ENCODE results near the gene ARHGAP28.

The ARHGAP28 gene

GRCh38 chr18:6951336-6952090 lies 222.0 kb downstream of the ARHGAP28 start:
- H3K27me3 ChIP-seq: no peaks in the 10 kb centered on the region
- H3K4me3 ChIP-seq: no peak overlapping the region
- H3K9ac ChIP-seq: no peak overlapping the region
- H3K4me1 ChIP-seq: peaks cover 13% of the 10 kb centered on the region
- H3K4me2 ChIP-seq: no peak overlapping the region
- no peak overlapping the region for H3K27ac ChIP-seq
- no peaks in the 10 kb centered on the region for H3K9me3 ChIP-seq
- H3K36me3 ChIP-seq: no peaks in the 10 kb centered on the region
- TF ChIP-seq Cebpa-rat (IDR thresholded peaks at IDR 0.05): no peak
- H4K20me1 ChIP-seq: no peaks in the 10 kb centered on the region

DNA sequence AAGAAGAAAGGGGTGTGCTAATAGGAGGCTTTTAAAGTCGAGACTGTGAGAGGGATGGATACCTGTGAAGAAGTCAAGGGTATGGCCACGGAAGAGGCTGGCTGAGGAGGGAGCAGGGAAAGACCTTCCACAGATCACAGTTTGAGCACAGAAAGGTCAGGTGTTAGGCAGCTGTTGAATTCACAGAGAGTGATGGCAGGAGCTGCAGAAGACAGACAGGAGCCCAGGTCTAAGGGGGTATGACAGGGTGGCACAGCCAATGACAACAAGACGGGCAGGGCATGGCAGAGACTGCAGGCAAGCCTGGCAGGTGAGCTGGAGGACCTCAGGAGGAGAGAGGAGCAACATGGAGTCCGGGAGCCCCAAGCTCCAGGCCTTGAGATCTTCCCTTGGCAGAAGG lies 225.0 kb downstream of the ARHGAP28 start:
- Histone ChIP-seq H3K9me3 (no peaks in the 10 kb centered on the region), H3K9ac (no peak overlapping the region), H3K4me2 (peak overlapping the region; percentile 52), H3K36me3 (no peaks in the 10 kb centered on the region), H3K27me3 (no peaks in the 10 kb centered on the region), H4K20me1 (no peaks in the 10 kb centered on the region), H3K27ac (no peak overlapping the region), H3K4me3 (no peak overlapping the region), H3K4me1 (peaks cover 13% of the 10 kb centered on the region)
- TF ChIP-seq Cebpa-rat (IDR thresholded peaks at IDR 0.05): no peak

DNA sequence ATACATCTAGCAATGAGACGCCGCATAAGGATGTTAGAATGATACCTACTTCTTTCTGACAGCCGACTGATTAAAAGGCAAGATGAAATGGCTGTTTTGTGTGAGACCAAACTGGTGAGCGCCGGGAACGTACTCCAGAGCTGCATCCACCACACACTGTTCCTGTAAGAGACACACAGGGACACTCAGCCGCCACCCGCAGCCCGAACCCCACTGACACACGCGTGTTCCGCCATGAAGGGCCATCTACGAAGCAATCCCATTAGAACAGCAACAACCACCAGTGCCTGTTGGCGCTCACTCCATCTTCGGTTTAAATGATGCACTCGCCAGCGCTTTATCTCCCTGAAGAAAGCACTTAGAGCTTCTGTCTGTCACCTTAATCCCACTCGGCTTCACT lies 225.8 kb downstream of the ARHGAP28 start:
- H3K4me3 ChIP-seq: no peak overlapping the region
- peak overlapping the region; percentile 52 for H3K4me2 ChIP-seq
- H3K36me3 ChIP-seq: no peaks in the 10 kb centered on the region
- H3K27ac ChIP-seq: no peak overlapping the region
- no peak overlapping the region for H3K9ac ChIP-seq
- H4K20me1 ChIP-seq: no peaks in the 10 kb centered on the region
- H3K4me1 ChIP-seq: peaks cover 13% of the 10 kb centered on the region
- H3K9me3 ChIP-seq: no peaks in the 10 kb centered on the region
- H3K27me3 ChIP-seq: no peaks in the 10 kb centered on the region
- no peak for TF ChIP-seq Cebpa-rat (IDR thresholded peaks at IDR 0.05)

- Histone ChIP-seq H3K4me1 (peaks cover 13% of the 10 kb centered on the region), H3K4me3 (no peak overlapping the region), H4K20me1 (no peaks in the 10 kb centered on the region), H3K9ac (no peak overlapping the region), H3K27me3 (no peaks in the 10 kb centered on the region), H3K27ac (no peak overlapping the region), H3K36me3 (no peaks in the 10 kb centered on the region), H3K4me2 (no peak overlapping the region), H3K9me3 (no peaks in the 10 kb centered on the region)
- TF ChIP-seq Cebpa-rat (IDR thresholded peaks at IDR 0.05): no peak
Observed at GRCh38 chr18:6956495-6956894, 227.0 kb downstream of the ARHGAP28 start.

- Histone ChIP-seq H3K27me3 (no peaks in the 10 kb centered on the region), H3K4me2 (no peak overlapping the region), H3K36me3 (no peaks in the 10 kb centered on the region), H3K9ac (no peak overlapping the region), H3K27ac (no peak overlapping the region), H3K9me3 (no peaks in the 10 kb centered on the region), H4K20me1 (no peaks in the 10 kb centered on the region), H3K4me3 (no peak overlapping the region), H3K4me1 (peaks cover 13% of the 10 kb centered on the region)
- no peak for TF ChIP-seq Cebpa-rat (IDR thresholded peaks at IDR 0.05)
Observed at GRCh38 chr18:6956999-6957398, 227.5 kb downstream of the ARHGAP28 start.

GRCh38 chr18:6959110-6959509 lies 229.6 kb downstream of the ARHGAP28 start:
- Histone ChIP-seq H3K4me1 (peaks cover 13% of the 10 kb centered on the region), H3K9me3 (no peaks in the 10 kb centered on the region), H3K27ac (no peak overlapping the region), H3K27me3 (no peaks in the 10 kb centered on the region), H3K9ac (no peak overlapping the region), H3K4me2 (no peak overlapping the region), H3K36me3 (no peaks in the 10 kb centered on the region), H3K4me3 (no peak overlapping the region), H4K20me1 (no peaks in the 10 kb centered on the region)
- TF ChIP-seq Cebpa-rat (IDR thresholded peaks at IDR 0.05): no peak

DNA sequence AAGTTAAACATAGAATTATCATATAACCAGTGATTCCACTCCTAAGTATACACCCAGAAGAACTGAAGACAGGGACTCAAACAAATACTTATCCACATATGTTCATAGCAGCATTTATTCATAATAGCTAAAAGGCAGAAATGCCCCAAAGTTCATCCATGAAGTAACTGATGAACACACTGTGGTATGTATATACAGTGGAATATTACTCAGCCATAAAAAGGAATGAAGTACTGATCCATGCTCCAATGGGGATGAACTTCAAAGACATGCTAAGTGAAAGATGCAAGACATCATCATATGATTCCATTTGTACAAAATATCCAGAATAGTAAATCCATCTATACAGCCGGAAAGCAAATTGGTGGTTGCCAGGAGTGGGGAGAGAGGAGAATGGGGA lies 230.6 kb downstream of the ARHGAP28 start:
- peaks cover 4% of the 10 kb centered on the region for H3K4me1 ChIP-seq
- H3K4me2 ChIP-seq: no peak overlapping the region
- no peak overlapping the region for H3K4me3 ChIP-seq
- no peak overlapping the region for H3K27ac ChIP-seq
- H3K27me3 ChIP-seq: no peaks in the 10 kb centered on the region
- H4K20me1 ChIP-seq: no peaks in the 10 kb centered on the region
- H3K36me3 ChIP-seq: no peaks in the 10 kb centered on the region
- no peak for TF ChIP-seq Cebpa-rat (IDR thresholded peaks at IDR 0.05)
- no peak overlapping the region for H3K9ac ChIP-seq
- no peaks in the 10 kb centered on the region for H3K9me3 ChIP-seq

DNA sequence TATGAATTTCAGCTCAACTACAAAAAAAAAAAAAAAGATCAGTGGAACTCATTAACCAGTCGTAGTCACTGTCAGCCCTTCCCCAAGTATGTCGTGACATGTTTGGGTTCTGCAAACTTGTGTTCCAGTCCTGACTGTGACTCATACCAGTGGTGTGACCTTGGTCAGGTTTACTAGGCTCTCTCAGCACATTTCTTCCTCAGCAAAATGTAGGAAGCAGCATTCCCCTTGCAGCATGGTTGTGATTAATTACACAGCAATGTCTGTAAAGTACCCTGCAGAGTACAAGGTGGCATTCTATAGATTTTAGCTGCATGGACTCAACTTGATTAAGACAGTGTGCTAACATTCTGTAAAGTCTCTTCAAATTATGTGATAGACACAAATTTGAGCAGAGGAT lies 231.1 kb downstream of the ARHGAP28 start:
- Histone ChIP-seq H3K36me3 (no peaks in the 10 kb centered on the region), H3K4me2 (no peak overlapping the region), H3K27me3 (no peaks in the 10 kb centered on the region), H3K9ac (no peak overlapping the region), H3K9me3 (no peaks in the 10 kb centered on the region), H3K27ac (no peak overlapping the region), H4K20me1 (no peaks in the 10 kb centered on the region), H3K4me3 (no peak overlapping the region), H3K4me1 (no peaks in the 10 kb centered on the region; the same call in 1 of the 2 replicates)
- no peak for TF ChIP-seq Cebpa-rat (IDR thresholded peaks at IDR 0.05)

DNA sequence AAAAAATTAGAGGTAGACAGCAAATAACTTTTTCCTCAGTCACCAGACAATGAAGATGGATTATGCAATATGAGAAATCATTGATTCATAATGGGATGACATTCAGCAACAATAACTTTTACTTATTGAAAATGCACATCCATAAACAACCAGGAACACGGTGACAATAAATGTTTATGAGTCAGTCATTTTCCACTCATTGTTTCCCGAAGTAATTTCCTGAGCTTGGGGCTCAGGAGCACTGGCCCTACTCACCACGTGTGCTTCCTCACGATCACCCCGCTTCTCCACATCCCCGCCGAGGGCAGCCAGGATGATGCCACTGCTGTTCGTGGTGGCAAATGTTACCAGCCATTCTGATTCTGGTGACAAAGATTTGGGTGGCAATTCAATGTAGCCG lies 231.8 kb downstream of the ARHGAP28 start:
- Histone ChIP-seq H3K9me3 (no peaks in the 10 kb centered on the region), H3K9ac (no peak overlapping the region), H3K4me3 (no peak overlapping the region), H3K36me3 (no peaks in the 10 kb centered on the region), H4K20me1 (no peaks in the 10 kb centered on the region), H3K27ac (no peak overlapping the region), H3K27me3 (no peaks in the 10 kb centered on the region), H3K4me2 (no peak overlapping the region), H3K4me1 (no peaks in the 10 kb centered on the region)
- no peak for TF ChIP-seq Cebpa-rat (IDR thresholded peaks at IDR 0.05)

GRCh38 chr18:6962571-6963451 lies 233.3 kb downstream of the ARHGAP28 start:
- Histone ChIP-seq H3K4me1 (no peaks in the 10 kb centered on the region), H3K9ac (no peak overlapping the region), H3K4me3 (no peak overlapping the region), H4K20me1 (no peaks in the 10 kb centered on the region), H3K27me3 (no peaks in the 10 kb centered on the region), H3K36me3 (no peaks in the 10 kb centered on the region), H3K27ac (no peak overlapping the region), H3K9me3 (no peaks in the 10 kb centered on the region), H3K4me2 (no peak overlapping the region)
- no peak for TF ChIP-seq Cebpa-rat (IDR thresholded peaks at IDR 0.05)

Data from BLaER1 (cell line).